Mesenteric fat pad (tissue), 1 donor: ENCODE results near the gene CCDC90B. TPM values are rescaled to one million over a fixed set of nuclear protein-coding genes. Genes with fewer than 3 reads are reported as not detected.
"Not testable (repeated sequence)": the region's sequence is repeated elsewhere in the genome, so short reads cannot be mapped to it uniquely, and the experiment has no call there.

Source experiments
- DNase-seq: peaks from one replicate; pipeline ENCODE4 v3.0.0-alpha.2; 2020; ENCODE audit warnings: low spot score
- long read RNA-seq: library from polyadenylated mRNA; unstranded; transcript quantifications from one replicate; pipeline ENCODE4 v2.0.0, GENCODE V29; 2020
- total RNA-seq: library from RNA; stranded (reverse); fragmentation: NEBNext Ultra II Directional; extraction: Animal tissue kit (Norgen Biotek cat#: 25700); gene quantifications from one replicate; pipeline ENCODE4 v1.2.1, GENCODE V29; 2021
- donor health status: DM: yes; HTN: yes; CAD: no.

The CCDC90B gene
- total RNA-seq, result 30.3 TPM
- long read RNA-seq, full-length matches to known transcripts, result 68 of 87 reads
- long read RNA-seq, partial matches to known transcripts, result 9 of 87 reads
- long read RNA-seq, other reads (novel, unspliced or antisense), result 10 of 87 reads

- peak; percentile 96 for DNase-seq
Measured at GRCh38 chr11:83285771-83286528, at the start of gene CCDC90B. Gene CCDC90B (minus strand): TSS chr11:83286367. CDS start chr11:83285972, 395 bp downstream.

GRCh38 chr11:83335446-83336070 lies 49.4 kb upstream of the CCDC90B start:
- DNase-seq, result no peak

DNA sequence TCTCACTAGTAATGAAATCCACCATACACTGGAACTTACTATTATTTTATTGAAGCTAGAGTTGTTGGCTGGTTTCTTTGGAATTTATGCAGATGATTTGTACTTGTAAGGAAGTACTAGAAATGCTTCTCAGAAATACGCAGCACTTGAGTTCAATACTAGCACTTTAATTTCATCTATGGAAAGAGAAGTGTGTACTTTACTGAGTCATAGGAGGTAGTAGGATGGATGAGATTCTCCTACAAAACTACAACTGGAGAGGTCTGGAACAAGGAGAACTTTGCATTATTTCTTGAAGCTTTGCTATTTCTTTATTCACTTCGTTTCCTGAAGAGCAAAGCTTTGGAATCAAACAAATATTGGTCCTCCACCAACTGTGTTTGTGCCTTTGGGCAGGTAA lies 44.1 kb upstream of the CCDC90B start:
- DNase-seq, result no peak

DNA sequence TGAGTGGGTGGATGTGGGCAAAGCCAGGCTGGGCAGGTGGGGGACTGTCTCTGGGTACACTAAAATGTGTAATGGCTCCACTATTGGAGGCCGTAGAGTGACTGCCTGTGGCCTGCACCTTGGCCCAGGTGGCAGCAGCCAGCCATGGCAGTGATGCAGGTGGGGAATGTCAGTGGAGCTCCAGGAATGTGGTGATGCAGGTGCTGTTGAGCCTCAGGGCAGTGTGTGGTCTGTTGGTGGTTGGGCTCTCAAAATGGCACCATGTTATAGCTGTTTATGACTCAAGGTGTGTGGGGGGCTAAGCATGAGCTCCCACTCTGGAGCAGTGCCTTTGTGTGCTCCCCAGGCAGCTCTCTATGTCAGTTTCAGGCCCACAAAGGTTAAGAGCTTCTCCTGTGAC lies 40.2 kb upstream of the CCDC90B start:
- no peak for DNase-seq

DNA sequence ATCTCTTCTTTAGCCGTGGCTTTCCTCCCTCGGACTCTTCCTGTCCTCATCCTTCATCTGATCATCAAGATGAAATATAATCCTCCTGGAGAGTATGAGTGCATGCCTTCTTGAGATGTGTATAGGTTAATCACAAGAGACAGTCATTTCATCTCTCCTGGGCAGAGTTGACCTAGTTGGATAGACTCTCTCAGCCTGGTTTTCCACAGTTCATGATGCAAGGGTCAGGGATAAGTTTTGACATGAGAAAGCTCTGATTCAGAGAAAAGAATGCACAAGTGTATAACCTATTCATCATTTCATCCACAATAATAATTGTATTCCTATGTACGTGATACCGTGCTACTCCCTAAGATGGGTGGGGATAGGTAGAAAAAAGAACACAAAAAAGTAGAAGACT lies 33.2 kb upstream of the CCDC90B start:
- DNase-seq, result no peak

- DNase-seq, result no peak
Measured at GRCh38 chr11:83318931-83319330, 32.8 kb upstream of the CCDC90B start.

DNA sequence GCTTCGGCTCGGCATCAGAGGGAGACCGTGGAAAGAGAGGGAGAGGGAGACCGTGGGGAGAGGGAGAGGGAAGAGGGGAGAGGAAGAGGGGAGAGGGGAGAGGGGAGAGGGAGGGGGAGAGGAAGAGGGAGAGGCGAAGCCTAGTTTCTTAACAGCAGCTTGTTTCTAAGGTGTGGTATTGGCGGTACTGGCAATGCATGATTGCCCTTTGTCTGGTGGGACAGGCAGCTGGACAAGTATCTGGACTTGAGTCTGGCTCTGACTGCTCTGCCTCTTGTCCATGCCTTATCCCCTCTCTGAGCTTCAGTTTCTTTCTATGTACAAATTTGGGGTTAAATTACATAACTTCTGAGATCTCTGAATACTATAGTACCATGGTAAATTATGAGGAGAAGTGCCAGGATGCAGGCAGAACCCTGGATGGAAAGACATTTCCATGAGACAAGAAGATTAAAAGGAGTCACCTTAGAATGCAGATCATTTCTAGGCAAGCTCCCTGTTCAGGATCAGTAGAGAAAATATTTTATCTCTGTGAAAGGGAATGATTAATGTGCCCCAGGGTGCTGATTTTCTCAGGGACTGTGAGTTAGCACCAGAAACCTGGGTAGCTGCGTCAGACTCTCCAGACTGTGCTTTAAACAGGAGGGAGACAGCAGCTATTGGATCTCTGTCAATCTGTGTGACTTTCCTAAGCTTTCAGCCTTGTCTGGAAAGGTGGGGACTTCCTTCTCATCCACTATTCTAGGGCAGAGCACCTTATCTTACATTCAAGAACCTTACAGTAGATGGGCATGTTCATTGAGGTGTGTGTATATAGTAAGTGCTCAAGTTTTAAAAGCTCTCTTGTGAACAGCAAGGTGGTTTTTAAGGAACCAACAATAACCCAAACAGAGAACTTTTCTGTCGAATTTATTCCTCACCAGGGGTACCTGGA lies 31.9 kb upstream of the CCDC90B start:
- no peak for DNase-seq

GRCh38 chr11:83316897-83317268 lies 30.7 kb upstream of the CCDC90B start:
- not testable (repeated sequence) for DNase-seq

DNA sequence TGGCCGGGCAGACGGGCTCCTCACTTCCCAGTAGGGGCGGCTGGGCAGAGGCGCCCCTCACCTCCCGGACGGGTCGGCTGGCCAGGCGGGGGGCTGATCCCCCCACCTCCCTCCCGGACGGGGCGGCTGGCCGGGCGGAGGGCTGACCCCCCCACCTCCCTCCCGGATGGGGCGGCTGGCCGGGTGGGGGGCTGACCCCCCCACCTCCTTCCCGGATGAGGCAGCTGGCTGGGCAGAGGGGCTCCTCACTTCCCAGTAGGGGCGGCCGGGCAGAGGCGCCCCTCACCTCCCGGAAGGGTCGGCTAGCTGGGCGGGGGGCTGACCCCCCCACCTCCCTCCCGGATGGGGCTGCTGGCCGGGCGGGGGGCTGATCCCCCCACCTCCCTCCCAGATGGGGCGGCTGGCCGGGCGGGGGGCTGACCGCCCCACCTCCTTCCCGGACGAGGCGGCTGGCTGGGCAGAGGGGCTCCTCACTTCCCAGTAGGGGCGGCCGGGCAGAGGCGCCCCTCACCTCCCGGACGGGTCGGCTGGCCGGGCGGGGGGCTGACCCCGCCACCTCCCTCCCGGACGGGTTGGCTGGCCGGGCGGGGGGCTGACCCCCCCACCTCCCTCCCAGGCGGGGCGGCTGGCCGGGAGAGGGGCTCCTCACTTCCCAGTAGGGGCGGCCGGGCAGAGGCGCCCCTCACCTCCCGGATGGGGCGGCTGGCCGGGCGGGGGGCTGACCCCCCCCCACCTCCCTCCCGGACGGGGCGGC lies 30.2 kb upstream of the CCDC90B start:
- DNase-seq, result not testable (repeated sequence)

DNA sequence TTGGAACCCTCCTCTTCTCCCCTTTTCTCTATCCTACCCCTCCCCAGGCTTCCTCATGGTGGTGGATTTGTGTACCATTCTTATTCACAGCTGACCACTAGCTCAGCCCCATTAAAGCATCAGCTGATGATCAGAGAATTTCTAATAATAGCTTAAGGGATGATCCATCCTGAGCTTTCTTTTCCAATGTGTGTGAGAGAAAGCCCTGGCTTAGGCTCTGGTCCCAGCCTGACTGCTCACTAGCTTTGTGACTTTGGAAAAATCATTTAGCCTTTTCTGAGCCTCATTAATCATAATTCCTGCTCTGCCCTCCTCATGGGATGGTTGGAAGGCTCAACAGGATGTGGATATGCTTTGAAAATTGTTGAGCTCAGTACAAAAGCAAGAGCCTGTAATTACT lies 26.3 kb upstream of the CCDC90B start:
- no peak for DNase-seq

- DNase-seq, result no peak
Measured at GRCh38 chr11:83311701-83312100, 25.5 kb upstream of the CCDC90B start.

DNA sequence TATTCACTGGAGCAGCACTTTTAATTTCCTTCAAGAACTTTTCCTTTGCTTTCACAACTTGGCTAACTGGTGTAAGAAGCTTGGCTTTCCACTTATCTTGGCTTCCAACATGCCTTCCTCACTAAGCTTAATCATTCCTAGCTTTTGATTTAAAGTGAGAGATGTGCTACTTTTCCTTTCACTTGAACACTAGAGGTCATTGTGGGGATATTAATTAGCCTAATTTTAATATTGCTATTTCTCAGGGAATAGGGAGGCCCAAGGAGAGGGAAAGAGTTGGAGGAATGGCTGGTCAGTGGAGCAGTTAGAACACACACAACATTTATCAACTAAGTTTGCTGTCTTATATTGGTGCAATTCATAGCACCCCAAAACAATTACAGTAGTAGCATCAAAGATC lies 24.6 kb upstream of the CCDC90B start:
- no peak for DNase-seq

DNA sequence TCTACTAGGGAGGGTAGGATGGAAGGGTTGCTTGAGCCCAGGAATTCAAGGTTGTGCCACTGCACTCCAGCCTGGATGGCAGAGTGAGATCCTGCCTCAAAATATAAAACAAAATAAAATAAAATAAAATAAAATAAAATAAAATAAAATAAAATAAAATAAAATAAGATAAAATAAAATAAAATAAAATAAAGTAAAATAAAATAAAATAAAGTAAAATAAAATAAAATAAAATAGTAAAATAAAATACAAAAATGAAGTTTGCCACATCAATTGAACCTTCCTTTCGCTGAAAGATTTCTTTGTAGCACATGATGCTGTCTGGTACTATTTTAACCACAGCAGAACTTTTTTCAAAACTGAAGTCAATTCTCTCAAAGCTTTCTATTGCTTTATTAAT lies 22.4 kb upstream of the CCDC90B start:
- not testable (repeated sequence) for DNase-seq

- DNase-seq, result no peak
Measured at GRCh38 chr11:83306200-83307080, 20.3 kb upstream of the CCDC90B start.

DNA sequence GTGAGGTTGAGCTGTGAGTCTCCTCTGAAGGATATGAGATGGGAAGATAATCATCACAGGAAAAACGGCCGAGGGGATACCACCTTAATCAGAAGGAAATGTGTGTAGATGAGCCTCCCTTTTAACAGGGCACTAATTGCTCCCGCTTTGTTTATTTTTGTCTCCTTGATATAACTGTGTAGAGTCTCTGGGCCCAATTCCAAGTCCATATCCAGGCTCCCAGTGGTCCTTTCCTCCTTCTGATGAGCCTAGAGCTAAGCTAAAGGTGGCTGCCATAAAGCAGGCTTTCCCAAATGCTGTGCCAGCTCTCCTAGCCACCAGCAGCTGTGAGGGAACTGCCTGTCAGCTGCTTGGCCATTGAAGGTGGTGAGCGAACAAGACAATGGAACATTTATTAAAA lies 17.1 kb upstream of the CCDC90B start:
- DNase-seq, result no peak

DNA sequence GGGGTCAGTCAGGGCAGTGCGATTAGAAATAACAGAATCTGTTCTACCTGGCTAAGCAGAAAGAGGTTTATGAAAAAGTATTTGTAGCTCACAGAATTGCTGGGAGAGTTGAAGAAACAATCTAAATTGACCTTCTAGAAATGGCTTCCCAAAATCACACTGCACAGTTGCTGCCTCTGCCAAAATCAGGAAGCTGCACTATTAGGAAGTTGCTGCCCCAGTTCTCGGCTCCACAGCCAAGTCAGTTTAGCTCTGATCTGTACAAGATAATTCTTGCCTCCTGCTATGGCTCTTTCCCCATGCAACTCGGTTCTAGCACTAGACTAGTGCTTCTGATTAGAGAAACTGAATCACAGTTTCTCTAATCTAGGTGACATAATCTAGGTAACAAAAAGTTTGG lies 16.0 kb upstream of the CCDC90B start:
- no peak for DNase-seq

DNA sequence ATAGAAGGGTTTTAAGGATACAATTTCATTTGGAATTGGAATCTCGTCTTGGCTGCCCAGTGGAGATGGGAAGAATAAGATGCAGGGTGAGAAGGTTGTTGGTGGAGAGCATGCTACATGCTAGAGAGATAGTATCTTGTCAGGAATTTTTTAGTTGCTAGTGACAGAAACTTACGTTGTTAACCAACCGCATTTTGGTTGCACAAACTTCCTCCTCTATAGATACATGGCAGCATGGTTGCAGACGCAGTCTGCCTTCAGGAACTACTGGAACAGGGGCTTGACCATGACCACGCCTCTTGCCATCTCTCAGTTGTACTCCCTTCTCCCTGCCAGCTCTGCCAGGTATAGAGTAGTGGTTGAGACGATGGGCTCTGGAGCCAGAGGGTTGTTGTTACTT lies 13.5 kb upstream of the CCDC90B start:
- DNase-seq, result no peak

- DNase-seq, result no peak
Measured at GRCh38 chr11:83294208-83294607, 8.0 kb upstream of the CCDC90B start.

DNA sequence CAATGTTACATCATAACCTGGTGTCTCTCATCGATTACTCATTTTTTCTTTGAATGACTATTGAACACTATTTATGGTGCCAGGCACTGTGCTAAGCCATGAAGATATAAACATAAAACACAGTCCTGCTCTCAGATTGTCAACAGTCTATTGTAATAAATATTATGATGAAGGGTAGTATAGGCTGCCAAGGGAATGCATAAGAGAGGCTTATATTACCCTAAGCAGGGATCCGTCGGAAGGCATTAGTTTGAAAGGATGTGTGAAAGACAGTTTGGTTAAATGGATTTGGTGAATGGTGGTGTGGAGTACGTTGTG lies 7.2 kb upstream of the CCDC90B start:
- no peak for DNase-seq
